DMS114 treated with DMSO at 0.1 percent for 48 hours (cell line): ENCODE results near the gene CACNA1E.
"Not testable (repeated sequence)": the region's sequence is repeated elsewhere in the genome, so short reads cannot be mapped to it uniquely, and the experiment has no call there.

Experiments
- DNase-seq: peaks from one replicate; lab custom pipeline; 2025; ENCODE audit not compliant: unreplicated experiment; lab: John Stamatoyannopoulos, UW

The CACNA1E gene

DNA sequence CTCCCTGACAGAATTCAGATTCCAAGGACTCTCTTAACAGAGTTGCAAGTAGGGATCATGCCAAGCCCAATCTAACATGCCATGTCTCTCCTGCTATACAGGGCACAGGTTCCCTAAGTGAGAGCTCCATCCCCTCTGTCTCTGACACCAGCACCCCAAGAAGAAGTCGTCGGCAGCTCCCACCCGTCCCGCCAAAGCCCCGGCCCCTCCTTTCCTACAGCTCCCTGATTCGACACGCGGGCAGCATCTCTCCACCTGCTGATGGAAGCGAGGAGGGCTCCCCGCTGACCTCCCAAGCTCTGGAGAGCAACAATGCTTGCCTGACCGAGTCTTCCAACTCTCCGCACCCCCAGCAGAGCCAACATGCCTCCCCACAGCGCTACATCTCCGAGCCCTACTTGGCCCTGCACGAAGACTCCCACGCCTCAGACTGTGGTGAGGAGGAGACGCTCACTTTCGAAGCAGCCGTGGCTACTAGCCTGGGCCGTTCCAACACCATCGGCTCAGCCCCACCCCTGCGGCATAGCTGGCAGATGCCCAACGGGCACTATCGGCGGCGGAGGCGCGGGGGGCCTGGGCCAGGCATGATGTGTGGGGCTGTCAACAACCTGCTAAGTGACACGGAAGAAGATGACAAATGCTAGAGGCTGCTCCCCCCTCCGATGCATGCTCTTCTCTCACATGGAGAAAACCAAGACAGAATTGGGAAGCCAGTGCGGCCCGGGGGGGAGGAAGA is 315.0 kb downstream of the CACNA1E start:
- DNase-seq: no peak

DNA sequence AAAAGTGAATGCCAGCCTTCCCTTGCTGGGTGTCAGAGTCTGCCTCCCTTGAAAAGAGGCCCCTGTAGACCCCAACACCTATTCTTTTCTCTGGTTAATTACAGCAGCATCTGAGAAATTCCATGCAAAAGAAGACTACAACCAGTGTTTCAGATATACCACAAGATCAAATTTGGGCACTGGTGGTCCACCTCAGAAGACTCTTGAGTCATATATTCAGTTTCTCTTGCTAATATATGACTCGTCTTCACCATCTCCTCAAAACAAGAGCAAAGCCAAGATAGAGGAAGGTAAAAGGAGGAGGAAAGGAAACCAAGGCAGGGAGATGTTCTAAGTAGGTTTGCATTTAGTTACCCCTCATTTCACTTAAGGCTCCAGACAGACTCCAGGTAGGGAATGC is 318.3 kb downstream of the CACNA1E start:
- DNase-seq: no peak

DNA sequence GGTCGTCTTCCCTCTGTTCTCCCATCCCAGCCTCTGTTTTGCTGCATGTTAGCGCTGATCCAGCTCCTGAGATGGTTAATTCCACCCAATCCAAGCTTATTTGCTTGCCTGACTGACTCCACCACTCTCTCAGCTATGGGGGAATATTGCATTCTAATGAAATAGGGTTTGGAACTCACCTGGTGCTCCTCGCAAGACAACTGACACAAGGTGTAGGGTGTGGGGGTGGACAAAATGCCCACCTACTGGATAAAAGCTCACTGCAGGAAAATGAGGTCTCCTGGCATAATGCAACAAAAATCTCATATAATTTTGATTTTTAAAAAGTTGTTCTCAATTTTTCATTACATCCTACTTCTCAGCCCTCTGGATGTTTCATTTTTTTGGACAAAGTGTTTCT is 319.1 kb downstream of the CACNA1E start:
- DNase-seq: no peak

- DNase-seq: no peak
Measured at GRCh38 chr1:181803421-181803820, 320.1 kb downstream of the CACNA1E start.

DNA sequence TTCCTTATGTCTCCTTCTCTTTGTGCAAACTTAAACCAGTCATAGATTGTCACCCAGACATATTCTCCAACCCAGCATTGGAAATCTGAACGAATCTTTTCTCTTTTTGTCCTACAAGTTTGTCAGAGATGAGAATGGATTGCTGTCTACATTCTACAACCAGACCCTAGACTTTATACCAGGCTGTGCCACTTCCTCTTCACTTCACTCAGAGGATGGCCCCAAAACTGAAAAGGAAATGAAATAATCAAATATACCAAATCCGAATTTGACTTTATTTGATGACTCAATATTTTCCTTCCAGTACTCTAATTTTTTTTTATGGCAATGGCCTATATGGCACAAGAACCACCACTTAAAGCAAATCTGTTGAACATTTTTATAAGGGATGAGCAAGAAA is 321.7 kb downstream of the CACNA1E start:
- DNase-seq: no peak

DNA sequence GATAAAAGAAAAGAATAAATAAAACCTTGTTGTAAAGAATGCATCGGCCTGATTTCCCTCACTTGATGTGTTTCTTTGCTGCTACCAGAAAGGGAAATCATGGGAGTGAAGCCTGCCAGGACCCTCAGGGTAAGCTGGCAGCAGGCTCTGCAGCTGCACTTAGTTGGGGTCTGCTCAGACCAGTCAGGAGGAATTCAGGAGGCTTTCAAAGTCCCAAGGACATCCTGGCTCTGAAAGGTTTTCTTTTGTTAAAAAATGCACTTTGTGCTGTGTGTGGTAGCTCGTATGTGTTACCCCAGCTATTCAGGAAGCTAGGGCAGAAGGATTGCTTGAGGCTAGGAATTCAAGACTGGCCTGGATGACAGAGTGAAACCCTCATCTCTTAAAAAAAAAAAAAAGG is 323.4 kb downstream of the CACNA1E start:
- no peak for DNase-seq

GRCh38 chr1:181807251-181807650 is 323.9 kb downstream of the CACNA1E start:
- DNase-seq: no peak

GRCh38 chr1:181809991-181810545 is 326.8 kb downstream of the CACNA1E start:
- DNase-seq: no peak

- DNase-seq: no peak
Measured at GRCh38 chr1:181812208-181812607, 328.9 kb downstream of the CACNA1E start.

DNA sequence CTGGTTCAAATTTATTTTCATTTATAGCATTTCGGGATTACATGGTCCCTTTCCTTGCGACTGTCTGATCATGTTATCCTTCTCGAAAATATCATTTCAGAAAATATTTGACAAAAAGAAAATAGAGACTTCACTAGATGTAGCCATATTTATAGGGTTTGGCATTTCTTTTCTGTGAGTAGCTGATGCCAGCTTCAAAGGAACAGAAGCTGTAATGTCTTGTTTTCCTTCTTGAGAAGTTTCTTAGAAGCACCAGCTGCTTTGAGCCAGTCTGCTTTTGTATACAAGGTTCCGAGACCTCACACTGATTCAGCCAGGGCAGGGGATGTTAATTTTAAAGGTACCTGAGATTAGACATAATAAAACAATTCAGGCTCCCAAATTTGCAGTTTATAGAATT is 329.9 kb downstream of the CACNA1E start:
- DNase-seq: no peak

GRCh38 chr1:181816608-181817007 is 333.3 kb downstream of the CACNA1E start:
- DNase-seq: no peak

DNA sequence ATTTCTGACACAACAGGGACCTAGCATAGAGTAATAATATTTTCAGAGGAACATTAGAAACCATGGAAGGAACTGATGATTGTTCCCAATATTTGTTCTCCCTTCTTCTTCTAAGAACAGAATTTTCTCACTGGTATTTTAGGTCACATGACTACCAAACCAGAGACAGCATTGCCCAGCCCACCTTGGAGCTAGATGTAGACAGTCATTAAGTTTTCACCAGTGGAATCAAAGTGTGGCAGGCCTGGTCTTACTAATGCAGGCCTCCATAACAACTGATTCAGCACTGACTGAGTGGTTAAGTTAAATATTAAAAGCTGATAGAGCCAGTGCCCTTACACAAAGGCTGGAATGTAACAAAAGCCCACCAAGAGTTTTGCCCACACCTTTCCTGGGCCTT is 333.8 kb downstream of the CACNA1E start:
- no peak for DNase-seq

DNA sequence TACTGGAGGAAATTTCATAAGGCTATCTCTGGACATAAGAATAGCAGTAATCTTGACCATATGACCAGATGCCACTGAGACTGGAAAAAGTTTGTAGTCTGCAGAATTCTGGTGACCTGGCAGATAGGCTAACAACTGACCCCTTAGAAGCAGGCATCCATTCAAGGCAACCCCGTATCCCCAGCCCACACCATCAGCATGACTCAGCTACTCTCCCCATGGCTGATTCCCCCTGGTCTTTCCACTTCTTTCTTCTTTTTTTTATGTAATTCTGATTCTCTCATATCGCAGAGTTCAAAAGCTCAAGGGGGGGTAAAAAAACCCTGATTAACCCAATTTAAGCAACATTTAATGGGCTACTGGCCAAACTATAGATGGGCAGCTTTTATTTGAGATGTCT is 335.1 kb downstream of the CACNA1E start:
- DNase-seq: no peak

GRCh38 chr1:181818943-181819342 is 335.6 kb downstream of the CACNA1E start:
- no peak for DNase-seq

DNA sequence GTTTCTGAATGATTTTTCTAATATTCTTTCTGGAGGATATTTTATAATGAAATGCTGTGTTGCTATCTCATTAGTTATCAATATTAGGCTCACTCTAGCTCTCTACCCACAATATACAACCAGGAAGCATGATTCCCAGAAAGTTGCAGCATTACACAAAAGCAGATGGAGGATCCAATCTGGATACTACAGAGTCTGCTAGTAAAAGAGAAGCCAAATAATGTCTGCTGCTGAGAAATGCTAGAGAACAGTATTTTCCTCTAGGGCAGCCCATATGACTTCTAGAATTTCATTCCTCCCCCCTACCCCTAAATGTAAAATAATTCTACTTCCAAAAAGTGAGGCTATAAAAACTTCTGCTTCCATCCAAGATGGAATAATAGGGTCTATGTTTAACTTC is 338.4 kb downstream of the CACNA1E start:
- no peak for DNase-seq

- not testable (repeated sequence) for DNase-seq
Measured at GRCh38 chr1:181832173-181832880, 349.0 kb downstream of the CACNA1E start.

GRCh38 chr1:181846001-181846645 is 362.8 kb downstream of the CACNA1E start:
- no peak for DNase-seq

DNA sequence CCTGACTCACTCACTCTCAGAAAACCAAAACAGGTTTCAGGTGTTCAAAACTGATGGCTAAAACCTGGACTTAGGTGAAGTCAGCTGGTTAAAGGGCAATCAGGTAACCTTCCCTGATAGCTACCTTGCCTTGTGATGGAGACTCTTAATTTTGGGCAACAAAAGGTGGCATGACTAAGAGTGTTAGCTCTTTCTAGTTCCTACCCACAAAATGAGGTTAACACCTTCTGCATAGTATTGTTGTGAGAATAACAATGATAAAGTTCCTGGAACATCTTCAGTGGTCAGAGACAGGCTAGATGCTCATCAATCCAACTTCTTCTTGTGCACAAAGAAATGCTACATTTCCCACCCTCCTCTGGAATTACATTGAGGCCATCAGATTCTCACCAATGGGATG is 363.4 kb downstream of the CACNA1E start:
- DNase-seq: no peak

GRCh38 chr1:181849071-181849470 is 365.8 kb downstream of the CACNA1E start:
- no peak for DNase-seq

GRCh38 chr1:181854212-181854611 is 370.9 kb downstream of the CACNA1E start:
- DNase-seq: not testable (repeated sequence)

- no peak for DNase-seq
Measured at GRCh38 chr1:181855380-181855779, 372.1 kb downstream of the CACNA1E start.
